Osteoblast (primary cell): ENCODE data around the gene SLC12A8. TPM values are rescaled to one million over a fixed set of nuclear protein-coding genes. Genes with fewer than 3 reads are reported as not detected.

Experiments used
- DNase-seq: peaks from one replicate; pipeline ENCODE4 v3.0.0; 2011; ENCODE audit warnings: low spot score, mixed read lengths; ENCODE audit not compliant: insufficient read length; ENCODE audit errors: missing footprints
- H2AFZ ChIP-seq: 2 replicates; pipeline ENCODE4 v1.6.0; 2011; ENCODE audit warnings: mild to moderate bottlenecking, low read length
- H3K27ac ChIP-seq: 2 replicates; pipeline ENCODE4 v1.5.1; 2011; ENCODE audit warnings: mild to moderate bottlenecking, low read depth, low read length, moderate library complexity
- H3K27me3 ChIP-seq: 2 replicates; pipeline ENCODE4 v1.6.0; 2012; ENCODE audit warnings: mild to moderate bottlenecking, control low read depth, inconsistent platforms, low read length, moderate library complexity; ENCODE audit not compliant: insufficient read depth
- H3K36me3 ChIP-seq: 2 replicates; pipeline ENCODE4 v1.5.1; 2011; ENCODE audit warnings: mild to moderate bottlenecking, low read length, control low read depth, moderate library complexity; ENCODE audit not compliant: insufficient read depth
- H3K4me1 ChIP-seq: 2 replicates; pipeline ENCODE4 v1.5.1; 2011; ENCODE audit warnings: mild to moderate bottlenecking, low read length, control low read depth, moderate library complexity; ENCODE audit not compliant: insufficient read depth
- H3K4me2 ChIP-seq: 2 replicates; pipeline ENCODE4 v1.6.0; 2011; ENCODE audit warnings: mild to moderate bottlenecking, low read length; ENCODE audit not compliant: insufficient read depth
- H3K4me3 ChIP-seq: fragments of 200-600 bp; sonication (generic); 3 replicates; pipeline ENCODE4 v1.5.1; 2012; ENCODE audit warnings: mild to moderate bottlenecking, low read length, inconsistent platforms; ENCODE audit not compliant: insufficient read depth
- H3K79me2 ChIP-seq: 2 replicates; pipeline ENCODE4 v1.6.0; 2012; ENCODE audit warnings: mild to moderate bottlenecking, low read length, control low read depth, inconsistent platforms; ENCODE audit not compliant: insufficient read depth
- H3K9me3 ChIP-seq: 2 replicates; pipeline ENCODE4 v1.5.1; 2011; ENCODE audit warnings: low read depth, low read length, control low read depth
- H4K20me1 ChIP-seq: 2 replicates; pipeline ENCODE4 v1.6.0; 2012; ENCODE audit warnings: mild to moderate bottlenecking, low read length, control low read depth; ENCODE audit not compliant: insufficient read depth
- CTCF ChIP-seq: IDR thresholded peaks from 2 replicates; pipeline ENCODE4 v1.5.1; 2011; ENCODE audit warnings: mild to moderate bottlenecking, low read depth, low read length, moderate library complexity; ENCODE audit errors: extremely low read depth
- total RNA-seq: library from RNA; depleted of rRNA; stranded (reverse); fragments of >200 nt; gene quantifications from 2 replicates; pipeline ENCODE4 v1.2.3, GENCODE V29; 2012

SLC12A8 gene
- total RNA-seq, 1 donor: 36.2 TPM

DNA sequence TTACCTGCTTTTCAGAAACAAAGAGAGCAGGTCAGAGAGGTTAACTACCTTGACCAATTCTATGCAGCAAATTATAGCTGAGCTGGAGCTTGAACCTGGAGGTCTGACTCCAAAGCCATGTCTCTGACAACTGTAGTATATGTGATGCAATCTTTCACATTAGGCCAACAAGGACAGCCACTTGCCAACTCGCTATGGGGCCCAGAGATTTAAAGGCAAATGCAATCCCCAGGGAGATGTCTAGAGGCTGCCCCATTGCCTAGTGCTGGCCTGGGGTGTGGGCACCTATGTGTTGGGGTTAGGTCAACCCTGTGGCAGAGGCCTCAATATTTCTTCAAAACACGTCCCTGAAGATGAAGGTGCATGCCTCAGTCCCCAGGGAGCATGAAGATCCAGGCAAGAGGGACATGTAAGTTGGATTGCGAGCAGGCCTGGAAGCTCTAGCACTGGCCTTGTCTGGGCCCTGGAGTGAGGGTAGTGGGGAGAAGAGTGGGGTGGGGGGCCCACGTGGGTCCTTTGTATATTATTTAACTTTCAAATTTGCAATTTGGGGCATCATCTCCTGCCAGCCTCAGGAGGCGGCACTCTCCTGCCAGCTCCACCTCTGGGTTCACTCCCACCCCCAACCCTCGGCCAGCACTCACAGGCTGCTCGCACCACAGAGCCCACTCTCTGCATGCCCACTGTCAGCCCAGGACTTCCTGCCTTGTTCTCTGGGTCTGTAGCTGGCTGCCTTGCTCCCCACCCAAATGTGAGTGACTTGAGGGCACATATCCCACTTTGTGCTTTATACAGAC is 64.3 kb downstream of the SLC12A8 start:
- Histone ChIP-seq H3K4me2 (no peak overlapping the region), H3K27me3 (no peaks in the 10 kb centered on the region), H3K79me2 (no peaks in the 10 kb centered on the region), H2AFZ (no peak overlapping the region), H3K27ac (no peak overlapping the region), H3K9me3 (no peaks in the 10 kb centered on the region), H4K20me1 (no peaks in the 10 kb centered on the region), H3K4me1 (peaks cover 31% of the 10 kb centered on the region), H3K36me3 (no peaks in the 10 kb centered on the region), H3K4me3 (no peak overlapping the region)
- no peak for DNase-seq
- TF ChIP-seq CTCF: no peak

DNA sequence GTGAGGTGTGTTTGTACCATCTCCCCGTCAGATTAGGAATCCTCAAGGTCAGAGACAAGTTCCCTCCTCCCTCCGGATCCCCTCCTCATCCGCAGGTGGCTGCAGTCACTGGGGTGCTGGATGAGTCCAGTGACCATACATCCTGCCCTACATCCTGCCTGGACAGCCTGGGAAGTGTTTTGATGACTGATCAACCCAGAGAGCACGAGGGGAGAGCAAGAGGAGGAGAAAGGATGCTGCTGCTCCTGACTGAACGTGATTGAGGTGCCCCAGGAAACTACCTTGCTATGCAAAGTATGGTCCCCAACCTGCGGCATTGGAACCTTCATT is 65.1 kb downstream of the SLC12A8 start:
- DNase-seq: no peak
- Histone ChIP-seq H3K27me3 (no peaks in the 10 kb centered on the region), H3K4me2 (no peak overlapping the region), H3K4me1 (peaks cover 30% of the 10 kb centered on the region), H3K4me3 (no peak overlapping the region), H3K9me3 (no peaks in the 10 kb centered on the region), H2AFZ (no peak overlapping the region), H3K79me2 (no peaks in the 10 kb centered on the region), H3K27ac (no peak overlapping the region), H4K20me1 (no peaks in the 10 kb centered on the region), H3K36me3 (no peaks in the 10 kb centered on the region)
- no peak for TF ChIP-seq CTCF

- H3K4me2 ChIP-seq: no peak overlapping the region
- no peak for TF ChIP-seq CTCF
- no peak overlapping the region for H2AFZ ChIP-seq
- no peaks in the 10 kb centered on the region for H3K9me3 ChIP-seq
- H3K36me3 ChIP-seq: no peaks in the 10 kb centered on the region
- no peaks in the 10 kb centered on the region for H3K79me2 ChIP-seq
- peaks cover 28% of the 10 kb centered on the region for H3K4me1 ChIP-seq
- no peak overlapping the region for H3K4me3 ChIP-seq
- no peaks in the 10 kb centered on the region for H4K20me1 ChIP-seq
- H3K27me3 ChIP-seq: no peaks in the 10 kb centered on the region
- no peak overlapping the region for H3K27ac ChIP-seq
- DNase-seq: no peak
Observed at GRCh38 chr3:125146626-125147490, 65.7 kb downstream of the SLC12A8 start.
